Measurements from ENCODE around the gene WDR48. TPM values are rescaled to one million over a fixed set of nuclear protein-coding genes. Genes with fewer than 3 reads are reported as not detected.
A peak's percentile ranks its signal among the peaks of the same experiment; 100 is the strongest.

The WDR48 gene
- total RNA-seq, 2 donors from 2014 or later: 57.5 to 60.4 TPM

GRCh38 chr3:39136533-39137434, 85.0 kb downstream of the WDR48 start:
- Mint-ChIP-seq H3K4me1 (no peaks in the 10 kb centered on the region), H3K27me3 (ENCODE audit: insufficient read depth) (no peaks in the 10 kb centered on the region), H3K27ac (no peak overlapping the region), H3K36me3 (ENCODE audit: low read depth) (no peaks in the 10 kb centered on the region), H3K9me3 (no peaks in the 10 kb centered on the region), H3K4me3 (no peak overlapping the region)
- peaks cover 20% of the 10 kb centered on the region for H3K36me3 ChIP-seq (ENCODE audit: control insufficient read depth, insufficient read depth, low read length)
- no peak overlapping the region for H3K4me3 ChIP-seq (ENCODE audit: low read length)
- no peaks in the 10 kb centered on the region for H3K27me3 ChIP-seq (ENCODE audit: control insufficient read depth, insufficient read depth, low read length, poor library complexity, severe bottlenecking)
- WGBS, 2 experiments (ENCODE audit: insufficient coverage in 1 of 2, insufficient read length in 1 of 2): 92 to 93% methylated on average over 15 to 21 of the region's 21 CpGs
- no peaks in the 10 kb centered on the region for H3K4me1 ChIP-seq (ENCODE audit: control insufficient read depth, insufficient read depth, low read length)
- peak; percentile 57 for DNase-seq
- no peak overlapping the region for H3K27ac ChIP-seq (ENCODE audit: low read depth, low read length)
- no peak overlapping the region for H3K9ac ChIP-seq (ENCODE audit: extremely low read depth, low read length, poor library complexity, severe bottlenecking)
- TF ChIP-seq, protein P1, sequence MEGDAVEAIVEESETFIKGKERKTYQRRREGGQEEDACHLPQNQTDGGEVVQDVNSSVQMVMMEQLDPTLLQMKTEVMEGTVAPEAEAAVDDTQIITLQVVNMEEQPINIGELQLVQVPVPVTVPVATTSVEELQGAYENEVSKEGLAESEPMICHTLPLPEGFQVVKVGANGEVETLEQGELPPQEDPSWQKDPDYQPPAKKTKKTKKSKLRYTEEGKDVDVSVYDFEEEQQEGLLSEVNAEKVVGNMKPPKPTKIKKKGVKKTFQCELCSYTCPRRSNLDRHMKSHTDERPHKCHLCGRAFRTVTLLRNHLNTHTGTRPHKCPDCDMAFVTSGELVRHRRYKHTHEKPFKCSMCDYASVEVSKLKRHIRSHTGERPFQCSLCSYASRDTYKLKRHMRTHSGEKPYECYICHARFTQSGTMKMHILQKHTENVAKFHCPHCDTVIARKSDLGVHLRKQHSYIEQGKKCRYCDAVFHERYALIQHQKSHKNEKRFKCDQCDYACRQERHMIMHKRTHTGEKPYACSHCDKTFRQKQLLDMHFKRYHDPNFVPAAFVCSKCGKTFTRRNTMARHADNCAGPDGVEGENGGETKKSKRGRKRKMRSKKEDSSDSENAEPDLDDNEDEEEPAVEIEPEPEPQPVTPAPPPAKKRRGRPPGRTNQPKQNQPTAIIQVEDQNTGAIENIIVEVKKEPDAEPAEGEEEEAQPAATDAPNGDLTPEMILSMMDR (conservative IDR thresholded peaks at IDR 0.05): no peak
- H3K9me3 ChIP-seq (ENCODE audit: control insufficient read depth, low read length): no peaks in the 10 kb centered on the region

DNA sequence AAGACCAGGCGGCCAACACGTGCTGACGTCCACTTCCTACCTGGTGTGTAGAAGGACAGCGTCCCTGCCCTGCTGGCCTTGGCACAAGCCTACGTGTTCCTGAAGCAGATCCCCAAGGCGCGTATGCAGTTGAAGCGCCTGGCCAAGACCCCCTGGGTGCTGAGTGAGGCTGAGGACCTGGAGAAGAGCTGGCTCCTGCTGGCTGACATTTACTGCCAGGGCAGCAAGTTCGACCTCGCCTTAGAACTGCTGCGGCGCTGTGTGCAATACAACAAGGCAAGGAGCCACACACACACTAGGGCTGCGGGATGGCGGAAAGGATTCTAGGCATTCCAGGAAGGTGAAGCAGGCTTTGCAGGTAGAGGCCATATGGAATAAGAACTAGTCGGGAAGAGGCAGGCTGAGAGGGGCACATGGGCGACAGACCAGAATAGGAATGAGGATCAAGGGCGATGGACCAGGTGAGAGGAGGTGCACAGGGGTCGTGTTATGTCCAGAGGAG, 85.7 kb downstream of the WDR48 start:
- Mint-ChIP-seq H3K27me3 (ENCODE audit: insufficient read depth) (no peaks in the 10 kb centered on the region), H3K4me3 (no peak overlapping the region), H3K9me3 (no peaks in the 10 kb centered on the region), H3K27ac (peak overlapping the region; percentile 23), H3K36me3 (ENCODE audit: low read depth) (peaks cover 3% of the 10 kb centered on the region), H3K4me1 (no peaks in the 10 kb centered on the region)
- Histone ChIP-seq H3K9ac (ENCODE audit: extremely low read depth, low read length, poor library complexity, severe bottlenecking) (no peak overlapping the region), H3K27ac (ENCODE audit: low read depth, low read length) (no peak overlapping the region), H3K9me3 (ENCODE audit: control insufficient read depth, low read length) (no peaks in the 10 kb centered on the region), H3K4me1 (ENCODE audit: control insufficient read depth, insufficient read depth, low read length) (no peaks in the 10 kb centered on the region), H3K36me3 (ENCODE audit: control insufficient read depth, insufficient read depth, low read length) (peaks cover 27% of the 10 kb centered on the region), H3K4me3 (ENCODE audit: low read length) (no peak overlapping the region), H3K27me3 (ENCODE audit: control insufficient read depth, insufficient read depth, low read length, poor library complexity, severe bottlenecking) (no peaks in the 10 kb centered on the region)
- 89 to 94% methylated on average over 16 to 18 of the region's 18 CpGs for WGBS, 2 experiments (ENCODE audit: insufficient coverage in 1 of 2, insufficient read length in 1 of 2)
- no peak for DNase-seq
- TF ChIP-seq, protein P1 (conservative IDR thresholded peaks at IDR 0.05): no peak

DNA sequence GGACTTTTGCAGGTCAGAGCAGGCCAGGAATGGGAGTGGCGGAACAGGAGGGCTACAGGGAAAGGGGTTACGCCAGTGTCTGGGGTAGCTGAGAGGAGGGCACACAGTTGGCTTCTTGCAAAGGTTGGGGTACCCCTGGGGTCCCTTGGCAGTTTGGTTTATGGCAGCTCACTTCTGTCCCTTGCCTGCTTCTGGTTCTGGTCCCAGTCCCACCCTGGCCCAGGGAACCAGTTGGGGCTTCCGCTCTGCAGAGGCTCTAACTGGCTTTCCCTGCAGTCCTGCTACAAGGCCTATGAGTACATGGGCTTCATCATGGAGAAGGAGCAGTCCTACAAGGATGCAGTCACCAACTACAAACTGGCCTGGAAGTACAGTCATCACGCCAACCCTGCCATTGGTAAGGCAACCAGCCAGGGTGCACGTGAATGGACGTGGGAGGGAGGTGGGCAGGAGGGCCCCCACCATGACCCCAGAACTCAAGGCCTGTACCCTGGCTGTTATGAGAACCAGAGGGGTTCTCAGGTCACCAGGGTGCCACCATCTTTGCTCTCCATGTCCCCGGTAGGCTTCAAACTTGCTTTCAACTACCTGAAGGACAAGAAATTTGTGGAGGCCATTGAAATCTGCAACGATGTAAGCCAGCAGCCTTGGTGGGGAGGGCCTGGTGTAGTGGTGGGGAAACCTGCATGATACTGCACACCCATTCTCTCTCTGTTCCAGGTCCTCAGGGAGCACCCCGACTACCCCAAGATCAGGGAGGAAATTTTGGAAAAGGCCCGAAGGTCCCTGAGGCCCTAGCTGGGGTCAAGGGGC, 86.4 kb downstream of the WDR48 start:
- peaks cover 9% of the 10 kb centered on the region for H3K36me3 Mint-ChIP-seq (ENCODE audit: low read depth)
- 96 to 97% methylated on average over 6 to 10 of the region's 10 CpGs for WGBS, 2 experiments (ENCODE audit: insufficient coverage in 1 of 2, insufficient read length in 1 of 2)
- H3K4me3 ChIP-seq (ENCODE audit: low read length): no peak overlapping the region
- H3K4me1 ChIP-seq (ENCODE audit: control insufficient read depth, insufficient read depth, low read length): no peaks in the 10 kb centered on the region
- H3K9me3 ChIP-seq (ENCODE audit: control insufficient read depth, low read length): no peaks in the 10 kb centered on the region
- TF ChIP-seq, protein P1 (conservative IDR thresholded peaks at IDR 0.05): no peak
- no peaks in the 10 kb centered on the region for H3K27me3 ChIP-seq (ENCODE audit: control insufficient read depth, insufficient read depth, low read length, poor library complexity, severe bottlenecking)
- H3K27me3 Mint-ChIP-seq (ENCODE audit: insufficient read depth): no peaks in the 10 kb centered on the region
- DNase-seq: peak; percentile 48
- H3K9ac ChIP-seq (ENCODE audit: extremely low read depth, low read length, poor library complexity, severe bottlenecking): no peak overlapping the region
- no peaks in the 10 kb centered on the region for H3K4me1 Mint-ChIP-seq
- no peak overlapping the region for H3K4me3 Mint-ChIP-seq
- H3K9me3 Mint-ChIP-seq: no peaks in the 10 kb centered on the region
- H3K27ac Mint-ChIP-seq: peak overlapping the region; percentile 23
- H3K27ac ChIP-seq (ENCODE audit: low read depth, low read length): no peak overlapping the region
- H3K36me3 ChIP-seq (ENCODE audit: control insufficient read depth, insufficient read depth, low read length): peaks cover 34% of the 10 kb centered on the region
